Dermis microvascular lymphatic vessel endothelial cell (primary cell): Measurements from ENCODE around the gene DIO1. TPM values are rescaled to one million over a fixed set of nuclear protein-coding genes. Genes with fewer than 3 reads are reported as not detected.

Source experiments
- total RNA-seq: library from RNA; depleted of rRNA; stranded (reverse); fragments of >200 nt; gene quantifications from 2 replicates; pipeline ENCODE4 v1.2.1, GENCODE V29; 2014

DIO1 gene
- total RNA-seq, 1 donor from 2014 or later: not detected

Other genes starting within 250 kb of the DIO1 start
- gene GLIS1, start 155.0 kb upstream of the DIO1 start, total RNA-seq: under 0.01 TPM in 1 of 2 replicates, not detected in the other
- 13.7 and 23.1 TPM in 2 replicates for gene NDC1, start 55.9 kb upstream of the DIO1 start, total RNA-seq
- gene YIPF1, start 4.4 kb upstream of the DIO1 start, total RNA-seq: 11.6 and 15.3 TPM in 2 replicates
- gene IFT25, start 51.5 kb downstream of the DIO1 start, total RNA-seq: 10.5 and 14.5 TPM in 2 replicates
- 18.2 and 24.1 TPM in 2 replicates for gene LRRC42, start 52.2 kb downstream of the DIO1 start, total RNA-seq
- not detected in 2 replicates for gene LDLRAD1, start 124.0 kb downstream of the DIO1 start, total RNA-seq
- 232 and 301 TPM in 2 replicates for gene TMEM59, start 159.0 kb downstream of the DIO1 start, total RNA-seq
- 2.0 and 2.1 TPM in 2 replicates for gene TCEANC2, start 159.4 kb downstream of the DIO1 start, total RNA-seq